Adrenal gland (tissue), 5 donors: ENCODE measurements around the gene FNDC3B.

Experiments used
- CTCF ChIP-seq, 6 experiments: fragments of 450-650 bp in 4 of 6; fragments of 200-600 bp in 2 of 6; sonication (generic) in 1 of 6; IDR thresholded peaks; 1 replicate in 5 of 6; 2 replicates in 1 of 6; pipeline versions ENCODE4 v1.5.1 to v1.8.0; 2016 to 2021; ENCODE audit warnings: antibody characterized with exemption in 6 of 6, mild to moderate bottlenecking in 2 of 6, moderate library complexity in 1 of 6
- POLR2A ChIP-seq, 2 donors: fragments of 450-650 bp; IDR thresholded peaks; one replicate each; pipeline ENCODE4 v1.6.1; 2017; ENCODE audit warnings: antibody characterized with exemption in 2 of 2, mild to moderate bottlenecking in 2 of 2, moderate library complexity in 1 of 2
- donor health status: DM: no; HTN: no; CAD: no.

GRCh38 chr3:172365028-172365567 is 325.7 kb downstream of the FNDC3B start:
- no peak for TF ChIP-seq POLR2A (IDR thresholded peaks at IDR 0.05)
- TF ChIP-seq CTCF (IDR thresholded peaks at IDR 0.05) = no peak
